Measurements from ENCODE around the gene HIF3A.

The HIF3A gene

GRCh38 chr19:46330319-46330918 is 33.6 kb downstream of the HIF3A start:
- no peak for DNase-seq (ENCODE audit: low read depth)

- no peak for DNase-seq (ENCODE audit: low read depth)
Observed at GRCh38 chr19:46337487-46337886, 40.6 kb downstream of the HIF3A start.

GRCh38 chr19:46339446-46339845 is 42.6 kb downstream of the HIF3A start:
- no peak for DNase-seq (ENCODE audit: low read depth)

GRCh38 chr19:46340051-46340659 is 43.3 kb downstream of the HIF3A start:
- no peak for DNase-seq (ENCODE audit: low read depth)

DNA sequence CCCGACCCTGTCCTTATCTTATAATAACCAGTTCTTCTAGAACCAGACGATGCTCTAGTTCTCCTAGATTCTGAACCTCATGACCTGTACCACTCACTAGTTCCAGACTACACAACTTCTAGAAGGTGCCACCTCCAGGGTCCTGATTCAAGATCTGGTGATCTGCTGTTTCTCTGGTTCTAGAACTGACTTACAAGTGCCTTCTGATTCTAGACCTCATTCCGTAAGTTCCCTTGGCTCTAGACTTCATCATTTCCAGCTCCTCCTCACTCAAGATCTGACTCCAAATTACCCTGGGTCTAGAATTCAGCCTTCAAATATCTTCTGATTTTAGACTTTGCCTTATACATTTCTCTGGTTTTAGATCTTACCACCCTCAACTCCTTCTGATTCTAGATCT is 45.1 kb downstream of the HIF3A start:
- DNase-seq (ENCODE audit: low read depth) = no peak

DNA sequence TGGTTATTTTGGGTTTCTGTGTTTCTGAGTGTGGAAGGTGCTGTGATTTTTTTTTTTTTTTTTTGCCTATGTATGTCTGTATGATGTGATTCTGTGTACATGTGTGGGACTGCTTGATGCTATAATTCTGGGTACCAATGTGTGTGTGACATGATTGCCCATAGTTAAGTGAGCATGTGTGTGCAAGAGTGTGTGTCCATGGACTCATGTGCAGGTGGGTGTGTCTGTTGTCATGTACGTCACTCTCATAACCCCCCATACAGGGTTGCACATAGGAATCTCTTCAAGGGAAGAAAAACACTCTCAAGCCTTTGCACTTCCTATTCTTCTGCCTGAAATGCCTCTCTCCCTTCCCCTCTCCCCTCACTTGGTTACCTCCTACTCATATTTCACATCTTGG is 47.5 kb downstream of the HIF3A start:
- no peak for DNase-seq (ENCODE audit: low read depth)

DNA sequence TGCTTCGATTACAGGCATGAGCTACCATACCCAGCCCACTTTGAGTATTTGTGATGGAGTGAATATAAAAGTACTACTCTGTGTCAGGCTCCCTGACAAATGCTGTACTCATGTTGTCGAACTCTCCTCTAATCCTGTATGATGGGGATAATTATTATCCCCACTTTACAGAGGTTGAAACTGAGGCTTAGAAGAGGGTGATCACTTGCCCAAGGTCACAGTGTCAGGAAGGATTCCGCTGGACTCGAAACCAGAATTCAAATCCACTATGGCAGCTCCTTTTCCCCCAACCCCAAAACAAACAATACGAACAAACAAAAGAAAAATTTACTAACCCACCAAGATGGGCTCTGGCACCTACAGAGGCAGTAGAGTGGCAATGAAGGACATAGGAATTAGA is 48.3 kb downstream of the HIF3A start:
- DNase-seq (ENCODE audit: low read depth) = no peak

GRCh38 chr19:46346821-46347571 is 50.2 kb downstream of the HIF3A start, which contains the start of gene PPP5C:
TSS of gene PPP5C (plus strand) at chr19:46347087. CDS start at chr19:46347097, 10 bp downstream.
- peak; percentile 75 for DNase-seq (ENCODE audit: low read depth)

GRCh38 chr19:46347572-46347883 is 50.7 kb downstream of the HIF3A start:
- DNase-seq (ENCODE audit: low read depth) = no peak

DNA sequence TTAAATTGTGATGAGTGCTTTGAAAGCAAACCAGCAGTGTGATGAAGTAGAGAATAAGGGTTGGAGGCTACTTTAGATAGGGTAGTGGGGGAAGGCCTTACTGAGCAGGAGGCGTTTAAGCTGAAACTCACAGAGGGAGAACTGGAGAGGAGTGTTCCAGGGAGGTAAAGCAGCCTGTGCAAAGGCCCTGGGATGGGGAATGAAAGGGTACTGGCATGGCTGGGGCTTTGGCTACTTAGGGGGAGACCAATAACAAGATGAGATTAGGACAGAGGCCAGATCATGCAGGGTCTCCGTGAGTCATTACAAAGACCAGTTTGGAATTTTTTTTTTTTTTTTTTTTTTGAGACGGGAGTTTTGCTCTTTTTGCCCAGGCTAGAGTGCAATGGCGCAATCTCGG is 51.1 kb downstream of the HIF3A start:
- no peak for DNase-seq (ENCODE audit: low read depth)

DNA sequence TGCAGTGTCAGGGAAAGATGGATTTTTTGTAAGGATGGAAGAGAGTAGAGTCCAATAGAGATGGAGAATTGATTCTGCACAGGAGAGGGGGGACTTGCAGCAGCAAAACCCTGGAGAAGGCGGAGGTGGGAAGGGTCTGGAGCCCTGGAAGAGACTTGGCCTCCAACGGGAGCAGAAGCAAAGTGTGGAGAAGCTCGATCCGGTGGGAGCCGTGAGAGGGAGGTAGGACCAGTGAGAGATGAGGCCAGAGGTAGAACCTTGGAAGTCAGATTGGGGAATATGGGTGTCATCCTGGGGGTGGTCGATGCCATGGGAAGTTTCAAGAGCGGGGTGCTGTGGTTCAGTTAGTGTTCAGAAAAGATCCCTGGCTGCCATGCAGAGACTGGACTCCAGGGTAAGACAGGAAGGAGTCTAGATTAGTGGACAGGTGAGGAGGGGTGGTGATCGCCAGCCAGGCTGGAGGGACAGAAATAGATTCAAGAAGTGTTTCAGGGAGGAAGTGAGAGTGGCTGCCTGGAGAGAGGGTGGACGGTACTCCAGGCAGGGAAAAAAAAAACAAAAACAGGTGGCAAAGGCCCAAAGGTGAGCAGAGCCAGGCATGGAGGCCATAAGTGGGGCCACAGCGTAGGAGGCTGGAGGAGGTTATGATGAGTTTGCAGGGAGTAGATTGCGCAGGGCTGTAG is 52.6 kb downstream of the HIF3A start:
- DNase-seq (ENCODE audit: low read depth) = no peak

DNA sequence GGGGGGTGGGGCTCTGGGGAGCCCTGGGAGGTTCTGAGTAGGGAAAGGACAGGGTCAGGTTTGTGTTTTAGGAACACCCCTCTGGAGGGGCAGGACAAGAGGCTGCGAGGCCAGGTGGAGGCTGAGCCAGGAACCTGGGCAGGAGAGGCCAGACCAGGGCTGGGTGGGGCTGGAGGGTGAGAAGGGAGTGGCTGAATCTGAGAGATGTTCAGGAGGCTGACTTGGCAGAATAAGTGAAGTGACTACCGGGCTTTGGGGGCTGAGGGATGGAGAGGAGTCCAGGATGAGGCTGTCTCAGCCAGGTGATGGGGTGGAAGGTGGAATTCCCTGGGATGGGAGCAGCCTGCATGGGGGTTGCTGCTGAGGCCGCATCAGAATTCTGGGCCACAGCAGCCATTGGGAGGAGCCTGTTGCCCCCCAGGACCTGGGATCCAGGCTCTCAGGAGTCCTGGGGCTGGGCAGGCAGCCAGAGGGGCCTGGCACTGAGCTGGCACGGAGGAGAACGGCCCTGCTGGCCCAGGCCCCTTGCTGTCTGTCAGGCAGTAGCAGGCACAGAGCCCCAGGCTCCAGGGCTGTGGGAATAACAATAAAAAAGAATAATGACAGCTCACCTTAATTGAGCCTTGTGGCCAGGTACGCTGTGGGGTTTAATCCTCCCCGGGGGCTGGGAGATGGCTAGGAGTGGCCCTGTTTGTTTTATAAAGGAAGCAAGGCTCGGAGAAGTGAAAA is 53.4 kb downstream of the HIF3A start:
- no peak for DNase-seq (ENCODE audit: low read depth)

GRCh38 chr19:46350758-46351159 is 53.9 kb downstream of the HIF3A start:
- DNase-seq (ENCODE audit: low read depth) = peak; percentile 11

DNA sequence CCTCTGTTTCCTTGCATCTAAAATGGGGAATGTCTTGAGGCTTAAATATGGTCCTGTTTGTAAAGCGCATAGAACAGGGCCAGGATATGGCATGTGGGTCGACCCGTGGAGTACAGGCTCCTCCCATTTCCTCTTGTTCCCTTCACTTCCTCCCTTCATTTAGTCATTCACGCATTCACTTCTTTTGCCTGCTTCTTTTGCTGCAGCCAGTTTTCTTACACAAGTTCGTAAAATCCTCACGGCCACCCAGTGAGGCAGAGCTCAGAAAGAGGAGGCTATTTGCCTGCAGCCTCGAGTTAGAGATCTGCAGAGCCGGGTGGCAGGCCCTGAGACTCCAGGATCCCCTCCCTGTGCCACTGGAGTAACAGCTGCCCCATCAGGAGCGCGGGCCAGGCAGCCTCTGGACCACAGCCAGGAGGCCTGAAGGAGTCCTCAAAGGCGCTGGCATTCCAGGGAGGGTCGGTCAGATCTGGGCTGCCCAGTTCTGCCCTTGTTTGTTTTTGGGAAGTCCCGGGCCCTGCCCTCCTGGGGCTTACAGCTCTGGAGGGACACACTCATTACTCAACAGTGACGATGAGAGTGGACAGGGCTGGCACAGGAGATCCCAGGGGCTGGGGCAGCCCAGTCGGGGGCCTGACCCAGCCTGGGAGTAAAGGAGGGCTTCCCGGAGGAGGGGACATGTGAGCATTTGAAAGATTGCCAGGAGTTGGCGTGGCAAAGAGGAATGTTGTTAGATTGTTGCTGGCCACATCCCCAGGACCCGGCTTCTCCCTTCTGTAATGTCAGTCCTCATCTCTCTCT is 54.6 kb downstream of the HIF3A start:
- DNase-seq (ENCODE audit: low read depth) = no peak

DNA sequence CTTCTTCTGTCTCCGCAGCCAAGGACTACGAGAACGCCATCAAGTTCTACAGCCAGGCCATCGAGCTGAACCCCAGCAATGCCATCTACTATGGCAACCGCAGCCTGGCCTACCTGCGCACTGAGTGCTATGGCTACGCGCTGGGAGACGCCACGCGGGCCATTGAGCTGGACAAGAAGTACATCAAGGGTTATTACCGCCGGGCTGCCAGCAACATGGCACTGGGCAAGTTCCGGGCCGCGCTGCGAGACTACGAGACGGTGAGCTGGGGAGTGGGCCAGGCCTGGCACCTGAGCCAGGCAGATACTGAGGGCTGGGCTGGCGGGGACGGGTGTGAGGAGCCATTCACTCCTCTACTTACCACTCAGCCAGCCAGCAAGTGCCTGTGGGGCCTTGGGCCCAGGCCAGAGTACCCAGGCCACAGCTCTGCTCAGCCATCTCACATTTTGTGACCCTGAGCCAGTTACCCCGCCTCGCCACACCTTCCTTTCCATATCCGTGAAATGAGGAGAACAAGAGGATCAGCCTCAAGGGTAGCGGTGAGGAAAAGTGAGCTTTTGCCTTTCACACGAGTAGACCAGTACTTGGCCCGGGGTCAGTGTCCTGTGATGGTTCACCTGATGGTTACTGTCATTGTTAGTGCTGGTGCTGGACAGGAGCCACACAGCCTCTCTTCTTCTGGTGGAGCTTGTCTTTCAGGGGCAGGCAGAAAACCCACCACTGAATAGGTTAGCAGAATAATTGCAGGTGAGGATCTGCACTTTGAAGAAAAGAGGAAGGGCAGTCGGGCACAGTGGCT is 57.1 kb downstream of the HIF3A start:
- no peak for DNase-seq (ENCODE audit: low read depth)

GRCh38 chr19:46355234-46356148 is 58.6 kb downstream of the HIF3A start:
- DNase-seq (ENCODE audit: low read depth) = no peak

- DNase-seq (ENCODE audit: low read depth) = no peak
Observed at GRCh38 chr19:46356149-46357055, 59.6 kb downstream of the HIF3A start.

- no peak for DNase-seq (ENCODE audit: low read depth)
Observed at GRCh38 chr19:46357846-46358583, 61.2 kb downstream of the HIF3A start.
